HG03442 (cell line): ENCODE measurements around the gene MLLT3.

Experiments used
- ATAC-seq: cut with Tn5 transposase; IDR thresholded peaks from one replicate; pipeline ENCODE4 v1.9.1; 2021; ENCODE audit warnings: mild to moderate bottlenecking, moderate library complexity; ENCODE audit not compliant: unreplicated experiment

The MLLT3 gene

DNA sequence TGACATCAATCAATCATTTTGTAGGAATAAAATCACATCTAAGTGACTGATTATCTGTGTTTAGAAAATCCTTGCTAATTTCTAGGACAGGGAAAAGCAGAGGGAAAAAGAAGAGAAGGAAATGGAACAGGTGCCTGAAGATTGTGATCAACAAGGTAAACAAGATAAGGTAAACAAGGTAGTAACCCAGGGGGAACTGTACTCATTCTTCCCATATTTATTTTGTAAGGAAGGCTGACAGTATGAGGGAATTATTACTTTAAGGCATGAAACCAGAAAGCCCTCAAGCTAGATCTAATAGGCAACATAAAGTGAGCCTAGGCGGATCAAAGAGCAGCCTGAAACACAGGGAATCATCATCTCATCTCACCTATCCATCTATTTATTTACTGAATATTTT, 231.1 kb downstream of the MLLT3 start:
- no peak for ATAC-seq

DNA sequence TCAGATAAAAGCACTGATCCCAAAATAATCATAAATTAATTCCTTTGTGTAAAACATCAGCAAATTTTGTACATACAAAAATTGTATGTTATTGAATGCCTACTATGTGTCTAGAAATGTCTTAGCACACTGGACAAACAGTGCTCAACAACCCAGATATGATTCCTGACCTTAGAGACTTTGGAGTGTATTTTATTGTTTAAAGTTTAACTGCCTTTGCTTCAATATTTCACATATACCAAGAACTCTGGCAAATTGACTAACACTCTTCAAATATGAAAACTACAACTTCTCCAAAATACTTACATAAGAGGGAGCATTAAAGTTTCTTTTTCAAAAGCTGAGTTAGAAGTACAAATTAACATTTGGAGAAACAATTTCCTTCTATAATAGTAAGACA, 231.9 kb downstream of the MLLT3 start:
- ATAC-seq: no peak

DNA sequence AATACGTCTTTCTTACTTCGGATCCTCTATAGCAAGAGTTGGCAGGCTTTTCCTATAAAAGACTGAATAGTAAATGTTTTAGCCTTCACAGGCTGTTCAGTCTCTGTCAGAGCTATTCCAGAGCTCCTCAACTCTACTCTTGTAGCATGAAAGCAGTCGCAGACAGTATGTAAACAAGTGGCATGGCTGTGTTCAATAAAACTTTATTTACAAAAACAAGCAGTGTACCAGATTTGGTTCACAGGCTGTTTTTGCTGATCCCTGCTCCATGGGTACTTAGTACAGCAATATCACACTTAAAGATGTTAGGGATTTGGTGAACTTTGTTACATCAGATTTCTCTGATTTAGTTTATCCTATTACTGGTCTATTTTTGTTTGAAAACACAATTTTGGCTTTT, 235.2 kb downstream of the MLLT3 start:
- no peak for ATAC-seq

DNA sequence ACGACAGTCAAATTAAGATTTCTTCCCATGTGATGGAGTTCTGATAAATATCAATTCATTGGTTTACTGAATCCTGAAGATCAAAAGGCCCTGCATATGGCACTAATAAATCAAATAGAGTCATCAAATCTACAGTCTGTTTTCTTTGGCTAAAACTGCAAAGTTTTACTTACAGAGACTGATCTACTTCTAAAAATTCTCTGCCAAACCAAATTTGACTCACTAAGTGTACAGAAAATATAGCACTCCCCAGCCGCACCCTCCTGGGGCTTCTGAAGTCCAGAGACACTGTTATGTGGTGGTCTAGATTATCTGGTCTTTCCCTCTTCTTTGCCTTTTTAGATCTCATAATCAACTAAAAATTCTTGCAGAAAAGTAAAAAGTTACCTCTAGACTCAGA, 237.7 kb downstream of the MLLT3 start:
- ATAC-seq: no peak

DNA sequence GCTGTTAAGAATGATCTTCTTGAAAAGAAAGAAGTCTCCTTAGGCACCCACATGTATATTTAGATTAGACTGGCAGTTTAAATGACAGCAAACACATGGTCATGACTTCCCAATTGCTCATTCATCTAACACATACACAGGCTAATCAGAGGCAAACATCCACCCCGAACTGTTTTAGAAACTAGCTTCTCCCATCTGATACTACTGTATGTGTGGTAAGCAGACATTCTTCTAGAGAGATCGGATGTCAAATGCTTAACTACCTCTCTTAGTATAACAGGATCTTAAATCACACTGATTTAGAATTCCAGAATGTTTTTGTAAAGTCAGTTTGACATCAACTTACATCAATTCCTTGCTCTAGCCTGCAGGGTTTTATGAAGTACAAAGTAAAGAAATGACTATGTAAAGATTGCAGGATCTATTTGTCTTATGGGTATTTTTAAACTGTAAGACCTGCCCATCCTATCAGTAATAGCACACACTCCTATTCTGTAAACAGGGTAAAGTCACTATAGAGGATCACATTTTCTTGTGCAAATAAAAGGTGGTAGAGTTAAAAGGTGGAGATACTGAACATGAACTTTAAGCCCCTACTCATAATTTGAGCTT, 239.7 kb downstream of the MLLT3 start:
- peak; percentile 51 for ATAC-seq

DNA sequence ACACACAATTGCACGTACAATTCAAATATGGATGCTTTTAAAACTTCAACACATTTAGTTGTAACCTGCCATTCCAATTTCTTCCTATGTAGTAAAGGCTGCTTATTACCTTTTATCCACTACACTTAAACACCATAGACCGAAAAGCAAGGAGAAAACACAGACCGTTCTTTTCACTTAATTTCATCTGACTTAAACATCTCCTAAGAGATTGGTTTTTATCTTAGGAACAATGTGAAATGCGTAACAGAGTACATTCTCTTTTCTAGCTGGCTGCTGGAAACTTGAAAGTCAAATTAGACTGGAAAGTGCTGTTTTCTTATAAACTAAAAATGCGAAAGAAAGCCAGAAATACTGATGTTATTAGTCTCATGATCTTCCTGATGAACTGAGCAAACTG, 241.8 kb downstream of the MLLT3 start:
- ATAC-seq: no peak

DNA sequence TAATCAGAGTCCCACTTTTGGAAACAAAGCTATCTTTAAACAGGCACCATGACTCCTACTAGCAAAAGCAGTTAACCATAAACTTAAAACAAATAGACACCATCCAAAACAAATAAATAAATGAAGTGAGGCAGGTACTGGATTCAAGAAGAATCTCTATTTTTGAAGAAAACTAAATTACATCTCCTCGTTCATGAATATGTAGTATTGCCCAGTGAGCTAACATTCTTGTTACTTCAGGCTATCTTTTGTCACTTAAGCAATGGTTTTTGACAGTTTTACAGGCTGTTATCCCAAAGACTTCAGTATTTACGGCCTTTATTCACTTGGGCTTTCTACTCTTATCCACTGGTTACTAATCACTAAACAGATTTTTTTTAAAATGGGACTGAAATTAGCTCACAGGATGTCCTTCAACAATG, 242.5 kb downstream of the MLLT3 start:
- ATAC-seq: no peak

DNA sequence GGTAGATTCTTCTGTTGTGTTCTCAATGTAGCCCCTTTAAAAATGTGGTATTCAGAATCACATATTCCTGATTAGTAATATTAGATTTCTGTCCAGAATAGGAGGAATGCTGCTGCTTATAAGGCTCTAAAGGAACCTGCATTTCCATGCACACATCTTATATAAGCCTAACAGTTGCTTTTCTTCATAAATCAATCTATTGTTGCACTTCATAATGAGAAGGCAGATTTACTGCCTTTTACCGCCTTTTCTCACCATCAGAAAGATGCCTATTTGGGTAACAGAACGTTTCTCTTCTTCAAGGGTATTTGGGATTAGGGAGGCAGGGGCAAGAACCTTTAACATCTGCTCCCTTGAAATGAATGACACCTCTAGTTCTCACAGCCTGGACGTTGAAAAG, 243.4 kb downstream of the MLLT3 start:
- no peak for ATAC-seq

DNA sequence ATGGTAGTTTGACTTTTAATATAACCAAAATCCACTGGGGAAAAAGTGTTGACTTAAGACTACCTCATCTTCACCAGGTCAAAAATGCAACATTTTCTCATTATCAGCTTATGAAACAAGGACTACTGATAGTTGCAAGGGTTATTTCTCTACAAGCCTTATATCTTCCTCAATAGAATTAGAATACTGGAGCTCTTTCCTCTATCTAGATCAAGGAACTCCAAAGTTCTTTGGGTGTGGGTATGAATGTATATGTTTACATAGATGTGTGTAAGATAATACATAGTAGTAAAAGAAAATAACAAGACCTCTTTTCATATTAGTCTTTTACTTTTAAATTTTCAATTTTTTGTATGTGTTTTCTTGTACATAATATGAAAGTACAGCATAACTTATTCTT, 244.5 kb downstream of the MLLT3 start:
- ATAC-seq: no peak

DNA sequence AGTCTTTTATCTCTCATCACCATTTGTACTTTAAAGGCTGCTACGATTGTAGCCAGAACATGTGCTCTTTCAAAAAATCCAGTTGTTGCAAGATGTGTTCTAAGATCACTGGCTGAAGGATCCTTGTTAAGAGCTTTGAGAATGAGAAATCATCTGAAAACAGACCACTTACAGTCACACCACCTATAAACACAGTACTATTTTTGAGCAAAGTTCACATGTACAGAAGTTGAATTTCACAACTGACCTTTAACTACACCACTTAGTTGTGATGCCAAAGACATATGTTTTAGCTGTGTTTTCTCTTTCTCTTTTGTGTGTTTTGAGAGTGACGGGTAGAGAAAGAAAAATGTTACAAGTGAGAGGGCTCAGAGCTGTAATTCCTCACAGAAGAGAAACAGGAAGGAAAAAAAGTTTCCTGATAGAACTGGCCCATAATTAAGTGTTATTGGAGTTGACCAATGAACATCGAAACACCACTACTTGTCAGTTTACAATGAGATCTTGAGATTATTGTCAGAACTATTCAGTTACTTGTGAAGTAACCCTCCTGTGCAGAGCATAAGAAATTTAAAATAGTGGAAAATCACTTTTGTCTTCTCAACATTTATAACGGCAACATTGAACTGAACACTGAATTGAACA, 245.4 kb downstream of the MLLT3 start:
- no peak for ATAC-seq

DNA sequence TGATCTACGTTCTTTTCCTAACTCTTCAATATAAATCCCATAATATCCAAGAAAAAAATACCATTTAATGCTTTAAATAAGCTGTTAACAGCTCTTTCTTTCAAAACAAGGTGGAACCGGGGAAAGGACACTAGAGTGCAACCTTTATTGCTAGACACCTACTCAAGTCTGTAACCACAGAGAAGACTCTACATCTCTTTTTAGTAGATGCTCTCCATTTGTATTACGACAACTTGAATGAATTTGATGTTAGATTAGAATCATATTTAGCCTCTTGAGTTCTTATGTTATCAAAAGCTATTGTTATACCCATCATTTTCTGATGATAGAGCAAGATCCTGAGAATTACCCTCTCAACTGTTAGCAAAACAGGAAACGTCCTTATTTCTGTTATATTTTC, 246.3 kb downstream of the MLLT3 start:
- ATAC-seq: no peak

DNA sequence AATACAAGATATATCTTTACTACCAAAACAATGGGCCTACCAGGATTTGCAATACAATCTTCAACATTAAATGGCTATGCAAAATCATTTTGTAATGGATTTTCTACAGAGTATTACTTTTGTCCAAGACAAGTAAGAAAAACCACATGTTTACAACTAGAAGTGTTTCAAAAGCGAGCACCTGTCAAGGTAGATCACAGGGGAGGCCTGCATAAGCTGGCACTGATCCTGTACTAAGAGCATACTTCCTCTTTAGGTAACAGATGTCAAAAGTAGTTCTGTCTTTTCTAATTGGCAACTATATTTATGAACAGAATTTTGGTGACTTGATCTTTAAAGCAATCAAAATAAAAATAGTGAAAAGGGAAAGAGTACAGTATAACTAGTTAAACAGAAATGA, 249.0 kb downstream of the MLLT3 start:
- no peak for ATAC-seq

DNA sequence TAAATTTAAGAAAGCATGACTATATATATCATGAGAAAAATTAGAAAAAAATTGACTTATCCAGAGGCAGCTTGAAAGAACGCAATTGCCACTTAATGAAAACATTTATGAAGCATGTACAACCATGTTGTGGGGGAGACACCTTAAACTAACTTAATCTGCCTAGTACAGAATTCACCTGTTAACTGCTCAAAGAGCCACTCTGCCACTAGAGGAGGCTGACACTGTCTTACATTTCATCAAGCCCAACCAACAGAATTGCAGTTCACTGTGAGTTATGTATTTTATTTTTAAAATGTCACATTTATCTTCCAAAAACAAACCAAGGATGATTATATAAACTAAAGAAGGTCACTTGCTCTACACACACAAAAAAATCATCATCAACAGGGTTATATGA, 252.9 kb downstream of the MLLT3 start:
- no peak for ATAC-seq

DNA sequence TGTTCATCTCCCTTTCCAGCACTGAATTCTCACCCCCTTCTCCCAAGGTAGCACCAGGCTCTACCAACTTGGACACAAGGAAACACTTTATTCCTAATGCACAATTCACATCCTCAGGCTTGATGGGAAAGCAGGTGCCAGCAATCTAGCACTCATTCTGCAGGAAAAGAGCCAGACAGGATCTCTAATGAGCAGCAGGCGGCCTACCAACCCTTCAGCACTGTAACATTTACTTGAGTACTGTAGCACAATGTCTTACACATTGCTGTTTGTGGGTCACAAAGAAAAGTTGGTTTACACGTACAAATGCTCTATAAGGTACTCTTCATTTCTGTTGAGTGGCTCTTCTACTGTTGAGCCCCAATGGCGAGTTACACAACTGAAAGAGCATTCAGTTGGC, 254.4 kb downstream of the MLLT3 start:
- no peak for ATAC-seq

DNA sequence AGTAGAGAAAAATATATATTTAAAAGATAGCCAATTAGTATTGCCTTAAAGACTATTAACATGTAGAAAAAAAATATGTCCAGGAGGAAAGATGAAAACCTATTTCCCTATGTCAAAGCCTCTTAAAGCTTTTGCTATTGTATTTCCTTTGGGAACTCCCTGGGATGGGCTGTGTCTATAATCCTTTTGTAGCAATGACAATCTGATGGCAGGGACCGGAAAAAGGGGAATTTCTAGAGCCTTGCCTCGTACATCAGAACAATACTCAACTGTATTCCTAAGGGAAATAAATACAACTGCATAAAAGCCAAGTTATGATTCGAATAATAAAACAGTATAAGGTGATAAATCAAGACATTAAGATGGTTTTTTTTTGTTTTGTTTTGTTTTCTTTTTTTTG, 257.3 kb downstream of the MLLT3 start:
- ATAC-seq: no peak

DNA sequence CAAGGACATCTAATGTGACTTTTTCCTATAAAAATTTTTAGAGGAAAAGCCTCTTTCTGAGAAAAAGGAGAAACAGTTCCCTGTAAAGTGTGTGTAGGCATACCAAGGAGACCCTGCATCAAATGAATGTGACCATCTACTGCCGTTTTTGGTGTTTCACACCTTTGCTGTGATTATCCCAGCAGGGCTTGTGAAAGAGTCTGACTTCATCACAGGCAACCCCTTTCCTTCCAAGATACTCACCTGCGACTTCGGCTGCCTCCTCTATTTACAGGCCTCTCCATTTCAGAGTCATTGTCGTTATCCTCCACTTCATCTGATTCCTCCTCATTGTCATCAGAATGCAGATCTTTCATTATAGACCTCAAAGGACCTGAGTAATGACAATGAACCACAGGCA, 259.1 kb downstream of the MLLT3 start:
- ATAC-seq: no peak

DNA sequence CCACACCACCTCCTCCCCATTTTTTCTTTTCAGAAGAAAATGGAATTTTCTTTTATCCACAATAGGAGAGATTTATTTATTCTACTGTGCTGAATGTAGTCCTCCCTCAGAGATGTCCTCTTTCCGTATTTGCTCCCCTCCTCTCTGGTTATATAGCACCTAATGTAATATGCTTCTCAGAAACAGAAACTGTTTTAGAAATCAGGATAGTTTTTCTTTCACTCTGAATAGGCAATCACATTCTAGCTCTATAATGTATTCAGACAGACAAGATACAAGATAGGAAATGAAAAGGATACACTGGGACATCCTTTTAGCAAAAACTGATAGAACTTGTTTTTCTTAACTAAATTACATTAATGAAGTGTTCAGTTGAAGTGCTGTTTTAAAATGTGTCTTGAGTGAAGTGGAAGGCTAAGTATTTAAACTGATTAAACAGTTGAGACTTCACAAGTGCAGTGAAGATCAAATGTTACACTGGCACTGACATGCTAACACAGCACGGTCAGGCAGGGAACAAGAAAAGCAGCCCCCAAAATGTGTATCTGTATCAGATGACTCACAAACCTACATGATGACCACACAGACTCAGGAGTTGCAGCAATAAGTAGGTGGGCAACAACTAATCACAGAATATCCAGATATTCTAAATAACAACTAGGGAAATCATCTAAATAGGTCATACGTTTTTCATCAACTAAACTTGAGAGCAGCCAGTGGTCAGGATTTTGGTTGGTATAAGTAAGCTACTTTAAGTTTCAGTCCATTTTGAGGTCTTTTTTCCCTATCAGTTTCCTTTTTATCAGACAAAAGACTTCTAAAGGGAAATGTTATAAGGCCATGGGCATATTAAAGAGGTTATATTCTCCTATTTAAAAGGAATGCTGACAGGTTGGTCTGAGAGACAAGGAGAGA, 260.4 kb downstream of the MLLT3 start:
- ATAC-seq: peak; percentile 78

DNA sequence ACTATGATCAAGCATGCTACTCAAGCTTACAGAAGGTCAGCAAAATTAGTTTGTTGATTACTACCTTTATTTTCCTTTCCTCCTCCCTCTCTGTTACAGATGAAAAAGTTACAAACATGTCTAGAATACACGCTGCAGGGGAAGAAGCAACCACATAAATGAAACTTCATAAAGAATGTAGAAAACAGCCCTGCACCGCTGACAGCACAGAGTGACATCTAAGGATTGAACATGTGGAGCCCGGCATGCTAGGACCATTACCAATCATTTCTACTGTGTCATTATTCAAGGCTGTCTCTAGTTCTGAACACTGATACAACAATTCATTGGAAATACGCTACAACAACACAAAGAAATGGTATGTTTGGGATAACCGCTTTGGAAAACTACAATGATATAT, 261.1 kb downstream of the MLLT3 start:
- ATAC-seq: no peak

DNA sequence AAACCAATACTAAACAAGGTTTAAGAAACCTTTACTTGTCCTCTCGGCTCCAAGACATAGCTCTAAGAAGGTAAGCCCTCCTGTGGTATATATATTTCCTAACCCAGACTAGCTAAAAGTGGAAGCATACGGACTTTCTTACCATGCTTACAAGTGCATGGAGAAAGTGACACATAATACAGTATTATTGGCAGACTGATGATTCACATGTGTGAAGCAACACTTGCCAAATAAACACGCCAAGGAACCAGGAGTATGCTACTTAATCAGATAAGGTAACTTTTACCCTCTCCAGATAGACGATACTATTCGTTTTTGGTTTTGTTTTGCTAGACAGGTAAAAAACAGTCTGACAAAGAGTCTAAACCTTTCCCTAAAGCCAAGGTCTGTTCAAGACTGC, 264.1 kb downstream of the MLLT3 start:
- no peak for ATAC-seq

DNA sequence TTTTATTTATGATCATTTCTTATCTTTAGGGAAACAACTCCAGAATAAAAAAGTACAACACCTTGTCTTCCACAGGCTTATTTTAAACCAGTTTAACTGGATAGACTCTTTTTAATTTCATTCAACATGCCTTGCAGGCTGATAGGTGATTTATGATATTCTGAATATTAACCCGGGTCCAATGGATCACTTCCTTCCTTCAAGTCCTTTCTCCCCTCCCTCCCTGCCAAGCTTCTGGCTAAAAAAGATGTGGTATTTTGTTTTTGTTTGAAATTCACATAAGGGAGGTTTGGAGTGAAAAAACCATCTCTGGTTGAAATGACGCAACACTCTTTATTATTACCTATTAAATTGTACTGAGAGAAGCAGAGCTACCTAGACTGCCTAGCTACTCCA, 265.3 kb downstream of the MLLT3 start:
- no peak for ATAC-seq

DNA sequence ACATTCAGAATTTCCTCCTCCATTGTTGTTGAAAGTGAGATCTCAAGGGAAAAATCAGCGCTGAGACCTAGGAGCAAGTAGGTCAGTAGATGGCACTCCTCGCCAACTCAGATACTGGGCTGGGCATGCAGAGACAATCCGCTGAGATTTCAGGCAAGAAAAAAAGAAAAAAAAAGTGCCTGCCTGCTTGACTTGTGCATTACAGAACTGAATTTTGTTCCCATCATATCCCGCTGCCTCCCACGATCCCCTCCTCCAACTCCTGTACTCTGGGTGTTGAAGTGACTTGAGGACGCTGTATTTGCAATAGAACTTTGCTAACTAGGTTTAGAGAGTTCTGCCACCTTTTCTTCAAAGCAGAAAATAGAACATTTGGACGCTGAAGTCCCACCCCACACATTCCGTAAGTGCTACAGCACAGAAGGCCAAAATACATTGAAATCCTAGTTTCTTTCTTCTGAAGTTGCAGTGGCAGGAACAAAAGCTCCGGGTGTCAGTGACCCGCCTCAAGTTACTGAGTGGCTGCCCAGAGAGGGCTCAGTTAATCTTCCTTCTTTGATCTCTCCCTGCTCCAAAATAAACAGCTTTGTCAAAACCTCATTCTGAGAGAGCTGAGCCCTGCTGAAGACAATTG, 265.8 kb downstream of the MLLT3 start:
- ATAC-seq: no peak

DNA sequence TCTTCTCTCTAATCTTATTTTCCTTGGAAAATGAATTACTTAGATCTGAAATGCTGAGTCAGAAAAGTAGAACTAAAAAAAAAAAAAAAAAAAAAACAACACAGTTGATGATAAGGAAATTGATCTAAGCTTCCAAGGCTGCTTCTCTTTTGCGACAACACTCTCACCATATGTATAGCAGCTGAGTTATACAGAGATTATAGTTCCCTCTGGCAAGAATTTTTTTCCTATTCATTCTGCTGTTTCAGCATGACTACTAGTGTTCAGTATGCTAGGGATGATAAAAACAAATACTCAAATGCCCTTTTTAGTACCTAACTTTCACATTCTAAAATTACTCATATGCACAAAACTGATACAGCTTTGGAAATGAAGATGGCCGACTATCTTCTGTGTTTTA, 267.3 kb downstream of the MLLT3 start:
- ATAC-seq: peak; percentile 53
